Activated naive CD4-positive, alpha-beta T cell treated with anti-CD3 and anti-CD28 coated beads for 36 hours (primary cell): ENCODE data around the gene RBM28. TPM values are rescaled to one million over a fixed set of nuclear protein-coding genes. Genes with fewer than 3 reads are reported as not detected.

ENCODE experiments used
- CTCF ChIA-PET: fragments of 350-600 bp; sonication (Branson Sonifier 250); formaldehyde crosslinking; loops from one replicate; lab custom pipeline; 2021; ENCODE audit warnings: antibody characterized with exemption; lab: Charles Lee
- DNase-seq: peaks from one replicate; pipeline ENCODE4 v3.0.0-alpha.2; 2020
- H3K27ac Mint-ChIP-seq: one replicate; pipeline ENCODE4 v1.8.0; 2021; ENCODE audit warnings: mild to moderate bottlenecking, mixed read lengths
- H3K27me3 Mint-ChIP-seq: one replicate; pipeline ENCODE4 v1.8.0; 2021; ENCODE audit warnings: low read depth, mixed read lengths
- H3K36me3 Mint-ChIP-seq: one replicate; pipeline ENCODE4 v1.8.0; 2021; ENCODE audit warnings: low read depth, mixed read lengths
- H3K4me1 Mint-ChIP-seq: one replicate; pipeline ENCODE4 v1.8.0; 2021; ENCODE audit warnings: low read depth, mixed read lengths
- H3K4me3 Mint-ChIP-seq: one replicate; pipeline ENCODE4 v1.8.0; 2021; ENCODE audit warnings: mild to moderate bottlenecking, moderate library complexity, mixed read lengths
- H3K9me3 Mint-ChIP-seq: one replicate; pipeline ENCODE4 v1.8.0; 2021; ENCODE audit warnings: mixed read lengths
- intact Hi-C: fragments of 100-400 bp; cut with micrococcal nuclease; formaldehyde crosslinking; loops from one replicate; pipeline ENCODE4 v1.15.1; 2023
- total RNA-seq, 2 experiments: library from RNA; stranded (reverse); gene quantifications; one replicate each; pipeline ENCODE4 v1.2.3, GENCODE V29; 2021

RBM28 gene, protein sequence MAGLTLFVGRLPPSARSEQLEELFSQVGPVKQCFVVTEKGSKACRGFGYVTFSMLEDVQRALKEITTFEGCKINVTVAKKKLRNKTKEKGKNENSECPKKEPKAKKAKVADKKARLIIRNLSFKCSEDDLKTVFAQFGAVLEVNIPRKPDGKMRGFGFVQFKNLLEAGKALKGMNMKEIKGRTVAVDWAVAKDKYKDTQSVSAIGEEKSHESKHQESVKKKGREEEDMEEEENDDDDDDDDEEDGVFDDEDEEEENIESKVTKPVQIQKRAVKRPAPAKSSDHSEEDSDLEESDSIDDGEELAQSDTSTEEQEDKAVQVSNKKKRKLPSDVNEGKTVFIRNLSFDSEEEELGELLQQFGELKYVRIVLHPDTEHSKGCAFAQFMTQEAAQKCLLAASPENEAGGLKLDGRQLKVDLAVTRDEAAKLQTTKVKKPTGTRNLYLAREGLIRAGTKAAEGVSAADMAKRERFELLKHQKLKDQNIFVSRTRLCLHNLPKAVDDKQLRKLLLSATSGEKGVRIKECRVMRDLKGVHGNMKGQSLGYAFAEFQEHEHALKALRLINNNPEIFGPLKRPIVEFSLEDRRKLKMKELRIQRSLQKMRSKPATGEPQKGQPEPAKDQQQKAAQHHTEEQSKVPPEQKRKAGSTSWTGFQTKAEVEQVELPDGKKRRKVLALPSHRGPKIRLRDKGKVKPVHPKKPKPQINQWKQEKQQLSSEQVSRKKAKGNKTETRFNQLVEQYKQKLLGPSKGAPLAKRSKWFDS
- total RNA-seq, result 10 to 100 TPM; 51.9 to 53.2 TPM

DNA sequence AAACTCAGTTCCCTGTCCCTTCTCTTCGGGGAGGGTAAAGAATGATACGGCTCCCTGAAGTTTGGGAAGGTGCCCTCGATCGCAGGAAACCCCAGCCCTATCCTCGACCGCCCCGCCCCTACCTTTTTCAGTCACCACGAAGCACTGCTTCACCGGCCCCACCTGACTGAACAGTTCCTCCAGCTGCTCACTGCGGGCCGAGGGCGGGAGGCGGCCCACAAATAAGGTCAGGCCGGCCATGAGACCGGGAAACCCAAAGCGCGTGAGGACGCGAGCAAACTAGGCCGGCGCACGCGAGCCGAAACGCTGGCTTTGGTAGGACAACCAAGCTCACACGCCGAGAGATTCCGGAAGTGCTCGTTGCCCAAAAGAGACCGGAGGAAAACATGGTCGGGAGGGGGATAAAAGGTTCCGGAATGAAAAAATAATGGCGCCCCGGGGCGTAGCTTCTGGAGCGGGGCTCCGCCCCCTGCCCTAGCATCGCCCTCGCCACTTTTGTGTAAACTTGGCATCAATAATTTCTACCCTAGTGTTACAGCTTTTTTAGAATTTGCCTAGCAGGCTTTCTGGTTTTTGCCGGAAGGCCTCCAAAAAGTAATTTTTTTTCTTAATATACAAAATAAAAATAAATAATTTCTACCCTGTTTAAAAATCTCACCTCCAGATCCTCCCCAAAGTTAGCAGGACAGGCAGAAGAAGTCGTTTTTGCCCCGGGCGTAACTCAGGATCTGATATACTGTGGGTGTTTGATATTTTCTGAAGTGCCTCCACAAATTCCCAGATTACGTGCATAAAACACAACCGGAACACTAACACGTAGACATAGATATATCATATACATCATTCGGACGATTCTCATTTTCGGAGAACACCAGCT lies at the start of gene RBM28:
TSS of gene RBM28 (minus strand) at position 355 of the 877 bp plus-strand sequence. CDS start at position 240, 115 bp downstream.
- CTCF ChIA-PET, result interaction anchor here (0.5 to 8.9 kb wide), 12 partner anchors 9 to 1361 kb away, joined by 3 to 297 read pairs (median 6); no protein-coding TSS in a partner anchor
- Mint-ChIP-seq H3K4me1 (peaks cover 24% of the 10 kb centered on the region), H3K36me3 (peaks cover 3% of the 10 kb centered on the region), H3K27ac (peak within 1 kb of the TSS; percentile 89), H3K4me3 (peak within 1 kb of the TSS; percentile 98), H3K27me3 (no peaks in the 10 kb centered on the region), H3K9me3 (no peaks in the 10 kb centered on the region)
- peak; percentile 88 for DNase-seq
- intact Hi-C loops, result loop anchor here (1.0 to 5.0 kb wide), 11 partner anchors 19 to 951 kb away; partner anchors contain the start of genes CALU, CCDC136, GCC1 and HILPDA

- Mint-ChIP-seq H3K36me3 (peaks cover 8% of the 10 kb centered on the region), H3K4me3 (no peak overlapping the region), H3K4me1 (no peaks in the 10 kb centered on the region), H3K27me3 (no peaks in the 10 kb centered on the region), H3K27ac (no peak overlapping the region), H3K9me3 (no peaks in the 10 kb centered on the region)
- intact Hi-C loops, result no loop called here
- no peak for DNase-seq
- CTCF ChIA-PET, result interaction anchor here (0.8 to 11.9 kb wide), 5 partner anchors 9 to 45 kb away, joined by 3 to 297 read pairs (median 49); partner anchors contain the start of gene RBM28
Measured at GRCh38 chr7:128392446-128393327, 49.0 kb upstream of the RBM28 start.

DNA sequence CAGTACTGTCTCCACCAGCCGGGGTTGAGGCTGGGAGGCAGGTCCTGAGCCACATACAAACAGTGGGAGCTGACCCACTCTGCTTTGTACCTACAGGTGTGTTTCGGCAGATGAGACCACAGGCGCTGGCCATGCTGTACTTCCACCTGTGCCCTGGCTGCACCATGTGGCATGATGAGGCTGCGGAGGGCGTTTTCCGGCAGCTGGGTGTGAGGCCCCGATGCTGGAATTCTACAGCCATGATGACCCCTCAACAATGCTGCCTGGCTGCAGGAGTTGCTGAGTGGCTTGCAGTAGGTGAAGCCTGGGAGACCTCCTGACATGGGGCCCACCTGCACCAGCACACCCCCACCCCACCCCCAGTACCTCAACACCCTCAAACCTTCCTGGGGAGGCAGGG lies 48.1 kb upstream of the RBM28 start:
- intact Hi-C loops, result no loop called here
- Mint-ChIP-seq H3K27me3 (no peaks in the 10 kb centered on the region), H3K4me3 (no peak overlapping the region), H3K9me3 (no peaks in the 10 kb centered on the region), H3K36me3 (peaks cover 2% of the 10 kb centered on the region), H3K27ac (no peak overlapping the region), H3K4me1 (no peaks in the 10 kb centered on the region)
- DNase-seq, result no peak
- CTCF ChIA-PET, result interaction anchor here (1.2 to 11.9 kb wide), 4 partner anchors 10 to 44 kb away, joined by 3 to 297 read pairs (median 30); partner anchors contain the start of gene RBM28

DNA sequence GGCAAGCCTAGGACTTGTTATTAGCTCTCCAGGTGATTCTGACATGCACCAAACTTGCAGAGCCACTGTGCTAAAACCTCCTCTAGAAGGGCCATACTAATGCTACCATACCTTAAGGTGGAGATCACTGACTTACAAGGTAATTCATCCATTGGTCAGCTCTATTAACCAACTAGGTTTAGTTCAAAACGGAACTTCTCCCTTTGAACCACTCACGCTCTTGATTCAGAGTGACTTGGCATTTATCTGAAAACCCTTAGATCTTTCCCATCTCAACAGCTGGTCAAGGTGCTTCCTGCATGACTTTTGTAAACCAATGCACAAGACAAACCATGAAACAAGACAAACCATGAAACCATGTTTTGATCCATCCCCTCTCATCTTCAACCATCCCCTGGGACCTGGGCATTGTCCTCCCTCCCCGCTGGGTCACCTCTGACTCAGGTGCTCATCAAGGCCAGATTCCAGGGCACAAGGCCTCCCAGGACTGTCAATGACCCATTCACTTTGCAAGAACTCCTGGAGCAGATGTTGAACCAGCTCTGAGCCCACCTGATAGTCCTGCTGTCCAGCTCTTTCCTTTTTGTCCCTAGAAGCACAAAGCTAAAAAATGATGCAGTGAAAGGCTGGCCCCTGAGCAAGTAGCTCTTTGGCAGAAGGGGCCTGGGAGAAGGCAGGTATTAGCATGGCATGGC lies 47.3 kb upstream of the RBM28 start:
- Mint-ChIP-seq H3K4me1 (no peaks in the 10 kb centered on the region), H3K27me3 (no peaks in the 10 kb centered on the region), H3K4me3 (no peak overlapping the region), H3K36me3 (peaks cover 2% of the 10 kb centered on the region), H3K27ac (no peak overlapping the region), H3K9me3 (no peaks in the 10 kb centered on the region)
- no peak for DNase-seq
- intact Hi-C loops, result no loop called here
- CTCF ChIA-PET, result interaction anchor here (0.6 to 11.9 kb wide), 8 partner anchors 8 to 90 kb away, joined by 3 to 297 read pairs (median 3); partner anchors contain the start of genes PRRT4 and RBM28

GRCh38 chr7:128389618-128390329 lies 46.1 kb upstream of the RBM28 start:
- CTCF ChIA-PET, result interaction anchor here (0.6 to 11.9 kb wide), 8 partner anchors 9 to 549 kb away, joined by 3 to 297 read pairs (median 11); partner anchors contain the start of gene RBM28
- no peak for DNase-seq
- Mint-ChIP-seq H3K27me3 (no peaks in the 10 kb centered on the region), H3K36me3 (peaks cover 2% of the 10 kb centered on the region), H3K27ac (no peak overlapping the region), H3K4me1 (no peaks in the 10 kb centered on the region), H3K9me3 (no peaks in the 10 kb centered on the region), H3K4me3 (no peak overlapping the region)
- intact Hi-C loops, result loop anchor here (5.0 kb wide), 1 partner anchor 38 kb away; no protein-coding TSS in a partner anchor

- CTCF ChIA-PET, result interaction anchor here (0.6 to 11.9 kb wide), 11 partner anchors 8 to 550 kb away, joined by 3 to 297 read pairs (median 10); partner anchors contain the start of gene RBM28
- H3K27ac Mint-ChIP-seq, result no peak overlapping the region
- intact Hi-C loops, result loop anchor here (5.0 kb wide), 1 partner anchor 38 kb away; no protein-coding TSS in a partner anchor
Measured at GRCh38 chr7:128389085-128389617, 45.4 kb upstream of the RBM28 start.

GRCh38 chr7:128388145-128388485 lies 44.4 kb upstream of the RBM28 start:
- Mint-ChIP-seq H3K36me3 (peaks cover 2% of the 10 kb centered on the region), H3K27ac (no peak overlapping the region), H3K4me3 (no peak overlapping the region), H3K9me3 (no peaks in the 10 kb centered on the region), H3K4me1 (no peaks in the 10 kb centered on the region), H3K27me3 (no peaks in the 10 kb centered on the region)
- CTCF ChIA-PET, result interaction anchor here (0.5 to 11.9 kb wide), 17 partner anchors 11 to 159 kb away, joined by 3 to 297 read pairs (median 7); partner anchors contain the start of gene RBM28
- DNase-seq, result no peak
- intact Hi-C loops, result loop anchor here (5.0 kb wide), 1 partner anchor 39 kb away; no protein-coding TSS in a partner anchor

More at GRCh38 chr7:128389085-128389617, 45.4 kb upstream of the RBM28 start:
- Mint-ChIP-seq H3K4me3 (no peak overlapping the region), H3K36me3 (peaks cover 2% of the 10 kb centered on the region), H3K4me1 (no peaks in the 10 kb centered on the region), H3K9me3 (no peaks in the 10 kb centered on the region), H3K27me3 (no peaks in the 10 kb centered on the region)
- no peak for DNase-seq

GRCh38 chr7:128387216-128388144 lies 43.8 kb upstream of the RBM28 start:
- no peaks in the 10 kb centered on the region for H3K27me3 Mint-ChIP-seq
- H3K4me3 Mint-ChIP-seq, result no peak overlapping the region
- CTCF ChIA-PET, result interaction anchor here (0.5 to 11.9 kb wide), 27 partner anchors 10 to 1369 kb away, joined by 3 to 297 read pairs (median 5); partner anchors contain the start of gene RBM28
- H3K36me3 Mint-ChIP-seq, result peaks cover 2% of the 10 kb centered on the region
- H3K4me1 Mint-ChIP-seq, result no peaks in the 10 kb centered on the region
- H3K9me3 Mint-ChIP-seq, result no peaks in the 10 kb centered on the region
- intact Hi-C loops, result loop anchor here (1.0 to 5.0 kb wide), 2 partner anchors 40 kb away; no protein-coding TSS in a partner anchor
- peak; percentile 80 for DNase-seq
- no peak overlapping the region for H3K27ac Mint-ChIP-seq
